CD4-positive, alpha-beta T cell (primary cell): ENCODE measurements around the gene TMPRSS9. TPM values are rescaled to one million over a fixed set of nuclear protein-coding genes. Genes with fewer than 3 reads are reported as not detected.

Source experiments
- ATAC-seq: fragments of 200-7000 bp; cut with Tn5 transposase; one replicate; pipeline ENCODE4 v1.10.0; 2022; ENCODE audit warnings: mild to moderate bottlenecking; ENCODE audit not compliant: poor library complexity
- CTCF ChIA-PET: fragments of 350-600 bp; sonication (Branson Sonifier 250); formaldehyde crosslinking; loops from one replicate; lab custom pipeline; 2021; ENCODE audit warnings: antibody characterized with exemption, inconsistent platforms; lab: Charles Lee
- POLR2A ChIA-PET: fragments of 350-600 bp; sonication (Branson Sonifier 250); formaldehyde crosslinking; loops from one replicate; lab custom pipeline; 2021; ENCODE audit warnings: antibody characterized with exemption, inconsistent platforms; lab: Charles Lee
- DNase-seq, 14 experiments: peaks; one replicate each; pipeline ENCODE4 v3.0.0-alpha.2; 2013 to 2020; ENCODE audit warnings: mixed read lengths in 2 of 14
- H3K27ac ChIP-seq, 2 donors: one replicate each; pipeline versions ENCODE4 v1.5.1 to v1.7.0; 2013; ENCODE audit warnings: low read length in 2 of 2, low read depth in 1 of 2, mild to moderate bottlenecking in 1 of 2
- H3K27me3 ChIP-seq, 2 experiments: 1 replicate in 1 of 2; 2 replicates in 1 of 2; pipeline versions ENCODE4 v1.6.1 to v1.7.0; 2013; ENCODE audit warnings: low read length in 2 of 2, control low read depth in 1 of 2, mild to moderate bottlenecking in 1 of 2, moderate library complexity in 1 of 2; ENCODE audit not compliant: insufficient read depth in 2 of 2, control insufficient read depth in 1 of 2
- H3K36me3 ChIP-seq: one replicate; pipeline ENCODE4 v1.6.1; 2013; ENCODE audit warnings: low read length, control low read depth; ENCODE audit not compliant: insufficient read depth
- H3K4me1 ChIP-seq: one replicate; pipeline ENCODE4 v1.6.1; 2013; ENCODE audit warnings: low read length, control low read depth; ENCODE audit not compliant: insufficient read depth
- H3K4me3 ChIP-seq: one replicate; pipeline ENCODE4 v1.5.1; 2013; ENCODE audit warnings: mild to moderate bottlenecking, low read length, moderate library complexity
- H3K9me3 ChIP-seq, 2 experiments: 1 replicate in 1 of 2; 2 replicates in 1 of 2; pipeline versions ENCODE4 v1.6.1 to v1.7.0; 2013; ENCODE audit warnings: low read length in 2 of 2, mild to moderate bottlenecking in 2 of 2, control low read depth in 1 of 2, moderate library complexity in 1 of 2; ENCODE audit not compliant: control insufficient read depth in 1 of 2, insufficient read depth in 1 of 2
- H3K27ac Mint-ChIP-seq: one replicate; pipeline ENCODE4 v1.8.0; 2020; ENCODE audit warnings: mixed read lengths
- H3K27me3 Mint-ChIP-seq: one replicate; pipeline ENCODE4 v1.8.0; 2021; ENCODE audit warnings: mixed read lengths
- H3K36me3 Mint-ChIP-seq: one replicate; pipeline ENCODE4 v1.8.0; 2021; ENCODE audit warnings: low read depth, mixed read lengths
- H3K4me1 Mint-ChIP-seq: one replicate; pipeline ENCODE4 v1.8.0; 2021; ENCODE audit warnings: low read depth, mixed read lengths
- H3K4me3 Mint-ChIP-seq: one replicate; pipeline ENCODE4 v1.8.0; 2020; ENCODE audit warnings: mild to moderate bottlenecking, mixed read lengths
- H3K9me3 Mint-ChIP-seq: one replicate; pipeline ENCODE4 v1.8.0; 2020; ENCODE audit warnings: mixed read lengths
- CTCF ChIP-seq: fragments of 200-600 bp; IDR thresholded peaks from one replicate; pipeline ENCODE4 v1.8.0; 2022; ENCODE audit warnings: antibody characterized with exemption, mild to moderate bottlenecking
- intact Hi-C, 2 experiments: fragments of 100-400 bp; cut with DNase I in 1 of 2; cut with micrococcal nuclease in 1 of 2; formaldehyde crosslinking; loops; one replicate each; pipeline versions ENCODE4 v1.15.1 to v1.9.0; 2023 to 2025; cut with DNase I, micrococcal nuclease
- total RNA-seq, 174 experiments: library from RNA in 2 of 174; stranded (reverse) in 2 of 174; gene quantifications; one replicate each; pipeline ENCODE4 v1.2.3 and lab custom pipeline; 2021 to 2026

The TMPRSS9 gene
- total RNA-seq, 2 experiments from 2014 or later, result not detected

GRCh38 chr19:2409352-2409912, 49.4 kb downstream of the TMPRSS9 start:
- Histone ChIP-seq H3K9me3 (peaks cover 0 to 11% of the 10 kb centered on the region in 2 experiments), H3K4me1 (no peaks in the 10 kb centered on the region), H3K36me3 (no peaks in the 10 kb centered on the region), H3K4me3 (no peak overlapping the region), H3K27me3 (peaks cover 0 to 2% of the 10 kb centered on the region in 2 experiments), H3K27ac (no peak overlapping the region)
- Mint-ChIP-seq H3K4me1 (no peaks in the 10 kb centered on the region), H3K36me3 (no peaks in the 10 kb centered on the region), H3K4me3 (no peak overlapping the region), H3K27me3 (peaks cover 5% of the 10 kb centered on the region), H3K9me3 (no peaks in the 10 kb centered on the region), H3K27ac (no peak overlapping the region)
- no peak for TF ChIP-seq CTCF
- intact Hi-C loops, result no loop called here
- CTCF ChIA-PET, result no interaction called here
- POLR2A ChIA-PET, result no interaction called here
- no peak for ATAC-seq
- no peak for DNase-seq

- peaks cover 0 to 2% of the 10 kb centered on the region in 2 experiments for H3K27me3 ChIP-seq
- POLR2A ChIA-PET, result no interaction called here
- H3K36me3 Mint-ChIP-seq, result no peaks in the 10 kb centered on the region
- ATAC-seq, result no peak
- H3K36me3 ChIP-seq, result no peaks in the 10 kb centered on the region
- H3K4me1 Mint-ChIP-seq, result no peaks in the 10 kb centered on the region
- H3K9me3 Mint-ChIP-seq, result no peaks in the 10 kb centered on the region
- no peak for TF ChIP-seq CTCF
- H3K4me1 ChIP-seq, result no peaks in the 10 kb centered on the region
- H3K27me3 Mint-ChIP-seq, result peaks cover 5% of the 10 kb centered on the region
- no peak overlapping the region for H3K4me3 ChIP-seq
- peaks cover 0 to 11% of the 10 kb centered on the region in 2 experiments for H3K9me3 ChIP-seq
- CTCF ChIA-PET, result no interaction called here
- H3K27ac Mint-ChIP-seq, result no peak overlapping the region
- H3K4me3 Mint-ChIP-seq, result no peak overlapping the region
- H3K27ac ChIP-seq, result no peak overlapping the region
- no peak for DNase-seq
- intact Hi-C loops, result no loop called here
Observed at GRCh38 chr19:2410023-2410422, 50.0 kb downstream of the TMPRSS9 start.

GRCh38 chr19:2411709-2412108, 51.6 kb downstream of the TMPRSS9 start:
- no peak for ATAC-seq
- Mint-ChIP-seq H3K27me3 (peaks cover 5% of the 10 kb centered on the region), H3K27ac (no peak overlapping the region), H3K4me1 (no peaks in the 10 kb centered on the region), H3K36me3 (no peaks in the 10 kb centered on the region), H3K4me3 (no peak overlapping the region), H3K9me3 (no peaks in the 10 kb centered on the region)
- no peak for TF ChIP-seq CTCF
- DNase-seq, result no peak
- POLR2A ChIA-PET, result no interaction called here
- Histone ChIP-seq H3K9me3 (peaks cover 0 to 17% of the 10 kb centered on the region in 2 experiments), H3K27me3 (peaks cover 0 to 2% of the 10 kb centered on the region in 2 experiments), H3K27ac (no peak overlapping the region), H3K4me3 (no peak overlapping the region), H3K4me1 (no peaks in the 10 kb centered on the region), H3K36me3 (no peaks in the 10 kb centered on the region)
- CTCF ChIA-PET, result no interaction called here
- intact Hi-C loops, result no loop called here
